Smooth muscle cell (in vitro differentiated cells): ENCODE measurements around the gene ANKRD11. TPM values are rescaled to one million over a fixed set of nuclear protein-coding genes. Genes with fewer than 3 reads are reported as not detected.

Experiments used
- DNase-seq: peaks from one replicate; lab custom pipeline; 2025; ENCODE audit not compliant: unreplicated experiment; lab: John Stamatoyannopoulos, UW
- H2AFZ ChIP-seq: fragments of 200-600 bp; sonication (generic); 2 replicates; pipeline ENCODE4 v1.6.0; 2016; ENCODE audit warnings: antibody characterized with exemption, low read depth, mild to moderate bottlenecking
- H3F3A ChIP-seq: fragments of 200-600 bp; sonication (generic); 2 replicates; pipeline ENCODE4 v1.6.0; 2017; ENCODE audit warnings: antibody characterized with exemption, low read depth
- H3K27ac ChIP-seq: fragments of 200-600 bp; sonication (generic); 2 replicates; pipeline ENCODE4 v1.5.1; 2016; ENCODE audit warnings: low read depth, mild to moderate bottlenecking
- H3K27me3 ChIP-seq: fragments of 200-600 bp; sonication (generic); 2 replicates; pipeline ENCODE4 v1.6.1; 2016; ENCODE audit warnings: low read depth, mild to moderate bottlenecking
- H3K36me3 ChIP-seq: fragments of 200-600 bp; sonication (generic); 2 replicates; pipeline ENCODE4 v1.5.1; 2016; ENCODE audit warnings: low read depth
- H3K4me1 ChIP-seq: fragments of 200-600 bp; sonication (generic); 2 replicates; pipeline ENCODE4 v1.5.1; 2016; ENCODE audit warnings: low read depth
- H3K4me2 ChIP-seq: fragments of 200-600 bp; sonication (generic); 2 replicates; pipeline ENCODE4 v1.6.0; 2016; ENCODE audit warnings: mild to moderate bottlenecking
- H3K4me3 ChIP-seq: fragments of 200-600 bp; sonication (generic); 2 replicates; pipeline ENCODE4 v1.5.1; 2016; ENCODE audit warnings: mild to moderate bottlenecking
- H3K79me2 ChIP-seq: fragments of 200-600 bp; sonication (generic); 2 replicates; pipeline ENCODE4 v1.6.0; 2016; ENCODE audit warnings: low read depth, mild to moderate bottlenecking
- H3K9ac ChIP-seq: fragments of 200-600 bp; sonication (generic); 2 replicates; pipeline ENCODE4 v1.6.0; 2016; ENCODE audit warnings: low read depth
- H3K9me3 ChIP-seq: fragments of 200-600 bp; sonication (generic); replicated peaks from 2 replicates; pipeline ENCODE4 v1.5.1; 2016; ENCODE audit warnings: low read depth
- H4K20me1 ChIP-seq: fragments of 200-600 bp; sonication (generic); 2 replicates; pipeline ENCODE4 v1.6.0; 2016; ENCODE audit warnings: low read depth
- WGBS: methylation state at CpG from one replicate; pipeline ENCODE4 v1.1.7; 2016; ENCODE audit warnings: low lambda C conversion rate; 5-methylcytosine and 5-hydroxymethylcytosine counted together
- polyA plus RNA-seq: library from polyadenylated mRNA; unstranded; fragments of >200 nt; fragmentation: Nextera tagmentation; extraction: Ambion mirVana; gene quantifications from 2 replicates; pipeline ENCODE4 v1.2.1, GENCODE V29; 2016
- total RNA-seq: library from RNA; depleted of rRNA; stranded (reverse); fragments of >200 nt; gene quantifications from 2 replicates; pipeline ENCODE4 v1.2.3, GENCODE V29; 2014
- TF ChIP-seq, protein P1 (sequence below): fragments of 200-600 bp; sonication (generic); IDR thresholded peaks from 2 replicates; pipeline ENCODE4 v1.5.1; 2017; ENCODE audit warnings: borderline replicate concordance, mild to moderate bottlenecking, antibody characterized with exemption; ENCODE audit not compliant: insufficient read depth, poor library complexity, severe bottlenecking

The ANKRD11 gene
- total and polyA plus RNA-seq, 2 experiments from 2014 or later = 31.5 to 105 TPM

DNA sequence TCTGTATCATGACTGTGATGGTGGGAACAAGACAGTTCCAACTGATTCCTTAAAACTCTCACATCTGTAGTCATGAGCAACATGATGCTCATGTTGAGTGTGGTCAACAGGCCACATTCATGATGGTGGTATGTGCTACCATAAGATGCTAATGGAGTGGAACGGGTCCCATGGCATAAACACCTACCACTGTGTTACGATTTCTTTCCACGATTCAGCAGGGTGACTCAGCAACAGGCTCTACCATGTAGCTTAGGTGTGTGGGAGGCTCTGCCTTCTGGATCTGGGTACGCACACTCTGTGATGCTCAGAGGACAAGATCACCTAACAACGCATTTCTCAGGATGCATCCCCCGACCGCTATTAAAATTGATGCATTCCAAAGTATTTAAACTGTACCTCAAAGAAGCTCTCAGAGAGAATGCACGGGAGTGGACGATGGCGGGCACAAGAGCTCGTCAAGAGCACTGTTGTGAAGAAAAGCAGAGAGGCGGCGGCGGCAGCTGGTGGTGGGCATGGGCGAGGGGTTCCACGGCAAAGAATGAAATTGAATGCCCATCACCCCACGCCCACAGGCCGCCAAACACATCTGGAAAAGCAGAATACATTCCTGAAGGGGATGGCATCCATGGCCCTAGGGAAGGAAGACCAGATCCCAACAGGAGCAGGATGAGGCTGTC, 139.5 kb downstream of the ANKRD11 start:
- 80% methylated on average over 18 of the region's 18 CpGs for WGBS
- peaks cover 12% of the 10 kb centered on the region for H3F3A ChIP-seq
- peaks cover 100% of the 10 kb centered on the region for H4K20me1 ChIP-seq
- TF ChIP-seq, protein P1, sequence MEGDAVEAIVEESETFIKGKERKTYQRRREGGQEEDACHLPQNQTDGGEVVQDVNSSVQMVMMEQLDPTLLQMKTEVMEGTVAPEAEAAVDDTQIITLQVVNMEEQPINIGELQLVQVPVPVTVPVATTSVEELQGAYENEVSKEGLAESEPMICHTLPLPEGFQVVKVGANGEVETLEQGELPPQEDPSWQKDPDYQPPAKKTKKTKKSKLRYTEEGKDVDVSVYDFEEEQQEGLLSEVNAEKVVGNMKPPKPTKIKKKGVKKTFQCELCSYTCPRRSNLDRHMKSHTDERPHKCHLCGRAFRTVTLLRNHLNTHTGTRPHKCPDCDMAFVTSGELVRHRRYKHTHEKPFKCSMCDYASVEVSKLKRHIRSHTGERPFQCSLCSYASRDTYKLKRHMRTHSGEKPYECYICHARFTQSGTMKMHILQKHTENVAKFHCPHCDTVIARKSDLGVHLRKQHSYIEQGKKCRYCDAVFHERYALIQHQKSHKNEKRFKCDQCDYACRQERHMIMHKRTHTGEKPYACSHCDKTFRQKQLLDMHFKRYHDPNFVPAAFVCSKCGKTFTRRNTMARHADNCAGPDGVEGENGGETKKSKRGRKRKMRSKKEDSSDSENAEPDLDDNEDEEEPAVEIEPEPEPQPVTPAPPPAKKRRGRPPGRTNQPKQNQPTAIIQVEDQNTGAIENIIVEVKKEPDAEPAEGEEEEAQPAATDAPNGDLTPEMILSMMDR = no peak
- H3K9me3 ChIP-seq = no peaks in the 10 kb centered on the region
- peak overlapping the region; percentile 58 for H3K27ac ChIP-seq
- DNase-seq = no peak
- H3K9ac ChIP-seq = no peak overlapping the region
- H2AFZ ChIP-seq = no peak overlapping the region
- no peak overlapping the region for H3K4me2 ChIP-seq
- peaks cover 3% of the 10 kb centered on the region for H3K4me1 ChIP-seq
- no peak overlapping the region for H3K4me3 ChIP-seq
- H3K79me2 ChIP-seq = peaks cover 100% of the 10 kb centered on the region
- no peaks in the 10 kb centered on the region for H3K27me3 ChIP-seq
- H3K36me3 ChIP-seq = no peaks in the 10 kb centered on the region

DNA sequence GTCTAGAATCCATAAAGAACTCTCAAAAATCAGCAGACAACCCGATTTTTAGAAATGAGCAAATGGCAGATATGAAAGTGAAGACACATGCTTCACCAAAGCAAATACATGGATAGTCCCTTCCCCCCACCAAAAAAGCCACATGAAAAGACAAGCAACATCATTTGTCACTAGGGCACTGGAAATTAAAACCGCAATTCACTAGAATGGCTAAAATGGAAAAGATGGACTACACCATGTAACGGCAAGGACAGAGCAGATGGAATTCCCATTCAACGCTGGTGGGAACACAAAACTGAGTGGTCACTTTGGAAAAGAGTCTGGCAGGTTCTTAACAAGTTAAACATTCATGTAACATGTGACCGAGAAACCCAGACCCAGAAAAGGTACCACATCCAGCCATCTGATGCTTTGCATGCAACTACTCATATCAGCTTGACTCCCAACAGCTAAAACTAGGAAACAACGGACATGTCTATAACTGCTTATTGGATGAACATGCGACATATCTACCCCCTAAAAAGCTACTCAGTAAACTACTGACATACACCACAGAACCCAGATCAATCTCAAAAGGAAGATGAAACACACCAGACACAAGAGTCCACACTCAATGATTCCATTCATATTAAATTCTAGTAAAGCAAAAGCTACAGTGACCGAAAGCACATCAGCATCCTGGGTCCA, 140.3 kb downstream of the ANKRD11 start:
- H3K27ac ChIP-seq = peak overlapping the region; percentile 58
- WGBS = 97% methylated on average over 8 of the region's 8 CpGs
- peaks cover 100% of the 10 kb centered on the region for H4K20me1 ChIP-seq
- H3K79me2 ChIP-seq = peaks cover 100% of the 10 kb centered on the region
- H3K4me1 ChIP-seq = peaks cover 9% of the 10 kb centered on the region
- H3K36me3 ChIP-seq = no peaks in the 10 kb centered on the region
- H3K4me3 ChIP-seq = no peak overlapping the region
- H3K4me2 ChIP-seq = no peak overlapping the region
- TF ChIP-seq, protein P1 = no peak
- no peak overlapping the region for H2AFZ ChIP-seq
- no peaks in the 10 kb centered on the region for H3K9me3 ChIP-seq
- no peak overlapping the region for H3K9ac ChIP-seq
- peaks cover 15% of the 10 kb centered on the region for H3F3A ChIP-seq
- H3K27me3 ChIP-seq = no peaks in the 10 kb centered on the region
- DNase-seq = no peak

DNA sequence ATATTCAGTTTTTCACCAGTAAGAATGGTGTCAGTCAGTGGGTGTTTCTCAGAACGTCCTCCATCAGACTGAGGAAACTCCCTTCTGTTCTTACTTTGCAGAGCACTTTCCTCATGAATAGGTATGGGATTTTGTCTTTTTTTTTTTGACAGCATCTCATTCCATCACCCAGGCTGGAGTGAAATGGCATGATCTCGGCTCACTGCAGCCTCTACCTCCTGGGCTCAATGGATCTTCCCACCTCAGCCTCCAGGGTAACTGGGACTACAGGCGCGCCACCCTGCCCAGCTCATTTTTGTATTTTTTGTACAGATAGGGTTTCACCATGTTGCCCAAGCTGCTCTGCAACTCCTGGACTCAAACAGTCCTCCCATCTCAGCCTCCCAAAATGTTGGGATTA, 142.6 kb downstream of the ANKRD11 start:
- Histone ChIP-seq H2AFZ (no peak overlapping the region), H3K4me2 (no peak overlapping the region), H3K27ac (no peak overlapping the region), H3K27me3 (no peaks in the 10 kb centered on the region), H4K20me1 (peaks cover 100% of the 10 kb centered on the region), H3K9ac (no peak overlapping the region), H3K9me3 (no peaks in the 10 kb centered on the region), H3K36me3 (no peaks in the 10 kb centered on the region), H3K79me2 (peaks cover 100% of the 10 kb centered on the region), H3F3A (peaks cover 15% of the 10 kb centered on the region), H3K4me1 (peaks cover 18% of the 10 kb centered on the region), H3K4me3 (no peak overlapping the region)
- DNase-seq = no peak
- TF ChIP-seq, protein P1 = no peak
- 98% methylated on average over 4 of the region's 4 CpGs for WGBS

DNA sequence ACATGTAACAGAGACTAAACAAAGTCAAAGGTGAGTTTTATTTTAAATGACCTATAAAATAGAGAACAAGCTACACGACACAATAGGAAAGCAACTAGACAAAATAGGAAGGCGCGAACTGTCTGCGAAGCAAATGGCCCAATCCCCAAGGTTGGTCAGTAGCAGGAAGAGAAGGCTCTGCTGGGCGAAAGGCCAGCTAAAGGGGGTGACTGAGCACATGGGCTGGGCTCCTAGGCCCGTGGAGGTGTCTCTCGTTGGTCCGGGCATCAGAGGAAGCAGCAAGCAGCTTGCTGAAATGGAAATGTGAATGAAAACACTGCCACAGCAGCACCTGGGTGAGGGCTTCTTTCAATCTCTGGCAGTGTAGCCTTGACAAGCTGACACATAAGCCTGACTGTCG, 143.5 kb downstream of the ANKRD11 start:
- H3F3A ChIP-seq = peaks cover 15% of the 10 kb centered on the region
- H3K36me3 ChIP-seq = no peaks in the 10 kb centered on the region
- no peak overlapping the region for H3K27ac ChIP-seq
- DNase-seq = no peak
- no peak overlapping the region for H3K4me2 ChIP-seq
- H2AFZ ChIP-seq = no peak overlapping the region
- TF ChIP-seq, protein P1 = no peak
- no peaks in the 10 kb centered on the region for H3K9me3 ChIP-seq
- no peaks in the 10 kb centered on the region for H3K27me3 ChIP-seq
- peaks cover 100% of the 10 kb centered on the region for H4K20me1 ChIP-seq
- H3K4me1 ChIP-seq = peaks cover 18% of the 10 kb centered on the region
- H3K9ac ChIP-seq = no peak overlapping the region
- H3K79me2 ChIP-seq = peaks cover 100% of the 10 kb centered on the region
- H3K4me3 ChIP-seq = no peak overlapping the region
- WGBS = 93% methylated on average over 9 of the region's 9 CpGs
